SU-DHL-6 (cell line): ENCODE results near the gene RAB44.
"Not testable (repeated sequence)": the region's sequence is repeated elsewhere in the genome, so short reads cannot be mapped to it uniquely, and the experiment has no call there.

Experiments
- H2AFZ ChIP-seq: fragments of 200-600 bp; sonication (generic); 2 replicates; pipeline ENCODE4 v1.6.1; 2014; ENCODE audit warnings: low read depth, mild to moderate bottlenecking, moderate library complexity, mixed read lengths, antibody characterized with exemption, low read length; ENCODE audit not compliant: severe bottlenecking
- H3F3A ChIP-seq: fragments of 200-600 bp; shearing (Covaris generic); 2 replicates; pipeline ENCODE4 v1.6.0; 2016; ENCODE audit warnings: antibody characterized with exemption, mild to moderate bottlenecking; ENCODE audit not compliant: insufficient read depth
- H3K27ac ChIP-seq: fragments of 200-600 bp; sonication (generic); 2 replicates; pipeline ENCODE4 v1.5.1; 2016; ENCODE audit warnings: low read depth, mild to moderate bottlenecking, low read length, moderate library complexity, mixed read lengths
- H3K27me3 ChIP-seq: fragments of 200-600 bp; sonication (generic), shearing (Covaris generic); 2 replicates; pipeline ENCODE4 v1.6.0; 2014; ENCODE audit warnings: mild to moderate bottlenecking, low read length
- H3K36me3 ChIP-seq: fragments of 200-600 bp; sonication (generic); 2 replicates; pipeline ENCODE4 v1.6.1; 2014; ENCODE audit warnings: mild to moderate bottlenecking, low read length, mixed read lengths
- H3K4me2 ChIP-seq: fragments of 300-600, 200-600 bp; shearing (Covaris generic), sonication (generic); 2 replicates; pipeline ENCODE4 v1.6.0; 2014; ENCODE audit warnings: low read length, low read depth, mild to moderate bottlenecking; ENCODE audit not compliant: poor library complexity, severe bottlenecking
- H3K4me3 ChIP-seq: fragments of 200-600 bp; sonication (generic); 2 replicates; pipeline ENCODE4 v1.5.1; 2014; ENCODE audit warnings: antibody characterized with exemption, low read length, mild to moderate bottlenecking, mixed read lengths; ENCODE audit not compliant: insufficient read depth, poor library complexity, severe bottlenecking
- H3K79me2 ChIP-seq: fragments of 200-600 bp; sonication (generic); 2 replicates; pipeline ENCODE4 v1.6.1; 2014; ENCODE audit warnings: mild to moderate bottlenecking, low read length, moderate library complexity; ENCODE audit not compliant: insufficient read depth
- H3K9ac ChIP-seq: fragments of 200-600 bp; sonication (generic); 2 replicates; pipeline ENCODE4 v1.7.0; 2014; ENCODE audit warnings: mild to moderate bottlenecking, low read length
- H3K9me2 ChIP-seq: fragments of 200-600 bp; sonication (generic); replicated peaks from 2 replicates; pipeline ENCODE4 v1.6.1; 2014; ENCODE audit warnings: low read length; ENCODE audit not compliant: insufficient read depth
- H3K9me3 ChIP-seq: fragments of 200-600 bp; sonication (generic); 2 replicates; pipeline ENCODE4 v1.6.1; 2014; ENCODE audit warnings: low read length, mixed read lengths; ENCODE audit not compliant: insufficient read depth
- H4K20me1 ChIP-seq: fragments of 200-600 bp; sonication (generic); 2 replicates; pipeline ENCODE4 v1.6.1; 2014; ENCODE audit warnings: low read depth, mild to moderate bottlenecking, antibody characterized with exemption, low read length, moderate library complexity, mixed read lengths
- EZH2phosphoT487 ChIP-seq: fragments of 200-600 bp; sonication (generic), shearing (Covaris generic); conservative IDR thresholded peaks from 2 replicates; pipeline ENCODE4 v1.6.1; 2018; ENCODE audit warnings: mild to moderate bottlenecking, antibody characterized with exemption, low read length, moderate library complexity, mixed read lengths
- TF ChIP-seq, protein P1 (sequence below): fragments of 200-600 bp; sonication (generic); IDR thresholded peaks from one replicate; pipeline ENCODE4 v1.5.1; 2017; ENCODE audit warnings: antibody characterized with exemption, mild to moderate bottlenecking, low read length, moderate library complexity; ENCODE audit not compliant: insufficient read depth, poor library complexity, severe bottlenecking

RAB44 gene

DNA sequence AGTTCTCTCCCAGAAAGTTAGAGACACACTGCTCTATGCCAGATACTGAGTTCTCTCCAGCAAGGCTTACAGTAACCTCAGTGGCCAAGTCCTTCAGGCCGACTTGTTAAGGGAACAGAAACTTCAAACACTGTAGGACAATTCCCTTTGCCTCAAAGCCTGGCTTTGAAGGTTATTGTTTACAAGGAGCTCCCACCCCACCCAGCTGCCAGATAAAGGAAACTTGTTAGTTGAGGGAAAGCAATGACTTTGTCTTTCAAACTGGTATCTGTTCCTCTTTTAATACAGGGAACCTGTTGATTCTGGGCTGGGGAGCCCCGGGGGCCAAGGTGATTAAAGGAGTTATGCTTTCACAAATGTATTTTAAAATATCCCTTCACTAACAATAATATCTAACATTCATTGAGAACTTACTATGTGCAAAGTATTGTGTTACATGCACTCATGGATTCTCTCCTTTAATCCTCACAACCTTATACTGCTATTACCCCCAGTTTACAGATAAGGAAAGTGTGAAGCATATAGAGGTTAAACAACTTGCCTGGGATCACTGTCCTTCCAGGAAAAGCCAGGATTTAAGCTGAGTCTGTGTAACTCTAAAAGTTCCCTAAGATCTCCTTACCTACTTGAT is 46.7 kb upstream of the RAB44 start:
- no peaks in the 10 kb centered on the region for H3K9me3 ChIP-seq
- no peak overlapping the region for H2AFZ ChIP-seq
- no peaks in the 10 kb centered on the region for H3K9me2 ChIP-seq
- H3K4me3 ChIP-seq: no peak overlapping the region
- no peak overlapping the region for H3K4me2 ChIP-seq
- no peaks in the 10 kb centered on the region for H4K20me1 ChIP-seq
- no peaks in the 10 kb centered on the region for H3K79me2 ChIP-seq
- H3K36me3 ChIP-seq: no peaks in the 10 kb centered on the region
- no peak overlapping the region for H3K9ac ChIP-seq
- no peaks in the 10 kb centered on the region for H3F3A ChIP-seq
- no peak overlapping the region for H3K27ac ChIP-seq
- H3K27me3 ChIP-seq: no peaks in the 10 kb centered on the region
- TF ChIP-seq, protein P1, sequence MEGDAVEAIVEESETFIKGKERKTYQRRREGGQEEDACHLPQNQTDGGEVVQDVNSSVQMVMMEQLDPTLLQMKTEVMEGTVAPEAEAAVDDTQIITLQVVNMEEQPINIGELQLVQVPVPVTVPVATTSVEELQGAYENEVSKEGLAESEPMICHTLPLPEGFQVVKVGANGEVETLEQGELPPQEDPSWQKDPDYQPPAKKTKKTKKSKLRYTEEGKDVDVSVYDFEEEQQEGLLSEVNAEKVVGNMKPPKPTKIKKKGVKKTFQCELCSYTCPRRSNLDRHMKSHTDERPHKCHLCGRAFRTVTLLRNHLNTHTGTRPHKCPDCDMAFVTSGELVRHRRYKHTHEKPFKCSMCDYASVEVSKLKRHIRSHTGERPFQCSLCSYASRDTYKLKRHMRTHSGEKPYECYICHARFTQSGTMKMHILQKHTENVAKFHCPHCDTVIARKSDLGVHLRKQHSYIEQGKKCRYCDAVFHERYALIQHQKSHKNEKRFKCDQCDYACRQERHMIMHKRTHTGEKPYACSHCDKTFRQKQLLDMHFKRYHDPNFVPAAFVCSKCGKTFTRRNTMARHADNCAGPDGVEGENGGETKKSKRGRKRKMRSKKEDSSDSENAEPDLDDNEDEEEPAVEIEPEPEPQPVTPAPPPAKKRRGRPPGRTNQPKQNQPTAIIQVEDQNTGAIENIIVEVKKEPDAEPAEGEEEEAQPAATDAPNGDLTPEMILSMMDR: no peak
- TF ChIP-seq EZH2phosphoT487: no peak

DNA sequence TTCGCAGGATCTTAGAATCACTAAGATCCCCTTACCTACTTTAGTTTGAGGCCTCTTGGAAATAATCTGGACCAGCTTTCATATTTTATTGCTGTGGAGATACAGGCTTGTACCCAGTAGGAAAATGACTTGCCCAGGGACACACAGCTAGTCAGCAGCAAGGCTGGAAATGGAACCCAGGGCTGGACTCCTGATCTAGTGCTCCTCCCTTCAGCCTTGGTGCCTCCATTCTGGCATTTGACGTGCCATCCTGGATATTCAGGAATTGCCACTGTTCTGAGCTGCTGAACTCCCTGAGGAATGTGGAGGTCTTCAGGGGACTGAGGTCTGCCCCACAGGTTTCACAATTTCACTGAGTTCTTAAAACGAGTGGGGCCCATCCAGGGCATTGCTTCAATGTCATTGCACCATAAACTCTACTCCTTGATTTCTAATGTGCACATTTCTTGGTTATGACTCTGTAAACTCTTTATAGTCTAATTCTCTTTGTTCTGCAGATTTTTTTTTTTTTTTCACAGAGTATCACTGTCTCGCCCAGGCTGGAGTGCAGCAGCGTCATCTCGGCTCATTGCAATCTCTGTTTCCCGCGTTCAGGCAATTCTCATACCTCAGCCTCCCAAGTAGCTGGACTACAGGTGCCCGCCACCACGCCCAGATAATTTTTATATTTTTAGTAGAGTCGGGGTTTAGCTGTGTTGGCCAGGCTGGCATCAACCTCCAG is 45.8 kb upstream of the RAB44 start:
- Histone ChIP-seq H3K9me2 (no peaks in the 10 kb centered on the region), H3K9me3 (no peaks in the 10 kb centered on the region), H3F3A (no peaks in the 10 kb centered on the region), H3K4me3 (no peak overlapping the region), H2AFZ (no peak overlapping the region), H3K27ac (no peak overlapping the region), H3K9ac (no peak overlapping the region), H3K27me3 (no peaks in the 10 kb centered on the region), H3K36me3 (no peaks in the 10 kb centered on the region), H3K4me2 (no peak overlapping the region), H3K79me2 (no peaks in the 10 kb centered on the region), H4K20me1 (no peaks in the 10 kb centered on the region)
- TF ChIP-seq, protein P1: no peak
- no peak for TF ChIP-seq EZH2phosphoT487

DNA sequence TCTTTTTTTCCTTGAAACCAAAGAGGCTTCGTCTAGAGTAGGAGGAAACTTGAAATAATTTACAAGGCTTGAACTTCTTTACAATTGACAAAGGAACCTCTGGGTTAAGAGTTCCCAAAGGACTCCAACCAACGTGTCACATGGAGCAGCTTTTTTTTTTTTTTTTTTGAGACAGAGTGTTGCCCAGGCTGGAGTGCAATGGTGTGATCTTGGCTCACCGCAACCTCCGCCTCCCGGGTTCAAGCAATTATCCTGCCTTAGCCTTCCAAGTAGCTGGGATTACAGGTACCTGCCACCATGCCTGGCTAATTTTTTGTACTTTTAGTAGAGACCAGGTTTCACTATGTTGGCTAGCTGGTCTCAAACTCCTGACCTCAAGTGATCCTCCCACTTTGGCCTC is 43.2 kb upstream of the RAB44 start:
- not testable (repeated sequence) for H3F3A ChIP-seq, H4K20me1 ChIP-seq, H3K4me3 ChIP-seq

DNA sequence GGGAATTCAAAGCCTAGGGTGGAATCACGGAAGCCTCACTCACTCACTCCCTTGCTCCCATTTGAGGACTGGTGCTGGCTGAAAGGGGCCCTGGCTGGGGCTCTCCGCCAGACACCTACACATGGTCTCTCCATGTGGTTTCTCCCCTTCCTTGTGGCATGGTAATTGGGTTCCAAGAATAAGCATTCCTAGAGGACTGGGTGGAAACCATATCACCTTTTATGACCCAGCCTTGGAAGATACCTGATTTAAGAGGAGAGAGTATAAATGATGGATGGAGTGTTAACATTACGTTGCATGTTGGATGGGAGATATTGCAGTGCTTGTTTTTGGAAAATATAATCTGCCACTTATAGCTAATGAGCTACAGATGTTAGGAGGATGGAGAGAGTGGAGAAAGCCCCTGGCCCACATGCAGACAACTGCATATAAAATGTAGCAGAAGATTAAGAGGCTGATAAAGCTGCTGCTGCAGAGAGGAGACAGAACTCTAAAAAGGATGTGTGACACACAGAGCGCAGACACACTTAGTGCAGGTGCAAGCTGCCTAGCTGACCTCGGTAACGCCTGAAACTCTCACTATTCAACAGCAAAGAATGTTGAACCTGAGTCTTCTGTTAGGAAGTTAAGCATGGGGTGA is 42.4 kb upstream of the RAB44 start:
- Histone ChIP-seq H2AFZ (no peak overlapping the region), H3K27ac (no peak overlapping the region), H3K4me3 (no peak overlapping the region), H4K20me1 (no peaks in the 10 kb centered on the region), H3K9me2 (no peaks in the 10 kb centered on the region), H3K36me3 (no peaks in the 10 kb centered on the region), H3K9me3 (no peaks in the 10 kb centered on the region), H3F3A (no peaks in the 10 kb centered on the region), H3K79me2 (no peaks in the 10 kb centered on the region), H3K9ac (no peak overlapping the region), H3K4me2 (no peak overlapping the region), H3K27me3 (no peaks in the 10 kb centered on the region)
- TF ChIP-seq, protein P1: no peak
- no peak for TF ChIP-seq EZH2phosphoT487

More for the DNA sequence above, 43.2 kb upstream of the RAB44 start:
- not testable (repeated sequence) for H3K9me2 ChIP-seq, H3K27me3 ChIP-seq, H3K27ac ChIP-seq, H2AFZ ChIP-seq, H3K9me3 ChIP-seq, H3K4me2 ChIP-seq, H3K79me2 ChIP-seq, H3K9ac ChIP-seq, H3K36me3 ChIP-seq
